ENCODE data around the gene TOR3A.

TOR3A gene

DNA sequence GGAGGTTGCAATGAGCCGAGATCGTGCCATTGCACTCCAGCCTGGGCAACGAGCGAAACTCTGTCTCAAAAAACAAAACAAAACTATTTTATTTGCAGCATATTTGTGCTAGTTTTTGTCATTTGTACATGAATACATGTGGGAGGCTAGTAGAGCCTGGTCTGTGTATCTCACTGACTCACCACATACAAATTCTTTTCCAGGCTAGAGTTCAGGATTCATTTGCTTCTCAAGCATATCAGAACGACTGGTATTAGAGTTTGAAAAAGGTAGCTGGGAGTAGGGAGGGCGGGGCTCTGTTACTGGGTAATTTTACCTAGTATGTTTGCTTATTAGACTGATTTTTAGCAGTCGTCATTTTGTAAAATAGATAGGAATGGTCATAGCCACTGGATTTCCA is 4.5 kb upstream of the TOR3A start:
- no peak for FAIRE-seq

DNA sequence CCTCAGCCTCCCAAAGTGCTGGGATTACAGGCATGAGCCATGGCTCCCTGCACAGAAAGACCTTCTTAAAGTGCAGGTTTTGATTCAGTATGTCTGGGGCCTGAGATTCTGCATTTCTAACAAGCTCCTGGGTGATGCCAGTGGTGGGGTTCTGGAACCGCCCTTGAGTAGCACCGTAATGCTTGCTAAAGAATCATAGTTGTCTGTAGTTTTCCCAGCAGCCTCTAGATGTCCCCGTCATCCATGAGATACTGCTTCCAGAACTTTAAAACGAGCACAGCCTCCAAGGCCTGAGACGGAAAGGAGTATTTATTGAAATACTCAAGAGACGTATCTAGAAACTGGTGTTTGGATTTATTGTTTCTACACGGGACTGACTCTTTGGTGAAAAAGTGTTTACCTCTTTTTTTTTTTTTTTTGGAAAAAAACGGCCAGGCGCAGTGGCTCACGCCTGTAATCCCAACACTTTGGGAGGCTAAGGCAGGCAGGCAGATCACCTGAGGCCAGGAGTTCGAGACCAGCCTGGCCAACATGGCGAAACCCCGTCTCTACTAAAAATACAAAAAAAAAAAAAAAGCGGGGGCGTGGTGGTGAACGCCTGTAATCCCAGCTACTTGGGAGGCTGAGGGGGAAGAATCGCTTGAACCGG is 2.6 kb upstream of the TOR3A start:
- FAIRE-seq = peak; percentile 93

DNA sequence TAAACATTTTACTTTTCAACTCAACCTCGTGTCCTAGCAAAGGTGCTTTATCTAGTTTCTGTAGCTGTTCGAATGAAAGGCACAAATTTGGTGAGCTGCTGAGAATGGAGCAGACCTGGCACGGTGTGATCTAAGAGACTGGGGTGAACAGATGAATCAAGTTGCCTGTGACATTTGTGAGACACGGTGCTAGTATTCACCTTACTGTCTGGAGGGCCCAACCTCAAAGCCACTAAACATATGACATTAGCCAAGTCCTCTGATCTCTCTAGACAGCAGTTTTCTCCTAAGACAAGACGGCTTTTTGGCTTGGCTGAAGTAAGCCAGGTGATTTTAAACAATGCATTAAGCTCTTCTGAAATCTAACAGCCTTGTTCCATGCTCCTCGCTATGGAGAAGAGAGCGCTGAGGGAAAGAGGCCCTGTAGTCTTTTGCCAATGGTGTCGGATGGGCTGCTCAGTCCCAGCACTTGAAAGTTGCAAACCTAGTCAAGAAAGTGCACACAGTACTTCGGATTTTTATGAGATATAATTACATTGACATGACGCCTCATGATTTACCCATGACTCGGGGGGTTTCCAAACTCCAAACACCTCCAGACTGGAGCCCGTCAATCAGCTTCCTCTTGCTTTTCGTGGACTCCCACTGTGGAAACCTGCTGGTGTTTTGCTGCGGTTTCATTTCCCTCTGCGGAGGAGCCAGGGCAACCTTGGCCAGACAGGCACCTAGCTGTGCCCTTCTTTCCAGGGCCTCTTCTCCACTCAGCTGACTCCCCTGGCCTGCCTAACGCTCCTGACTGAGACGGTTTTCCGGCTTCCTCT is 794 bp upstream of the TOR3A start:
- FAIRE-seq = no peak

DNA sequence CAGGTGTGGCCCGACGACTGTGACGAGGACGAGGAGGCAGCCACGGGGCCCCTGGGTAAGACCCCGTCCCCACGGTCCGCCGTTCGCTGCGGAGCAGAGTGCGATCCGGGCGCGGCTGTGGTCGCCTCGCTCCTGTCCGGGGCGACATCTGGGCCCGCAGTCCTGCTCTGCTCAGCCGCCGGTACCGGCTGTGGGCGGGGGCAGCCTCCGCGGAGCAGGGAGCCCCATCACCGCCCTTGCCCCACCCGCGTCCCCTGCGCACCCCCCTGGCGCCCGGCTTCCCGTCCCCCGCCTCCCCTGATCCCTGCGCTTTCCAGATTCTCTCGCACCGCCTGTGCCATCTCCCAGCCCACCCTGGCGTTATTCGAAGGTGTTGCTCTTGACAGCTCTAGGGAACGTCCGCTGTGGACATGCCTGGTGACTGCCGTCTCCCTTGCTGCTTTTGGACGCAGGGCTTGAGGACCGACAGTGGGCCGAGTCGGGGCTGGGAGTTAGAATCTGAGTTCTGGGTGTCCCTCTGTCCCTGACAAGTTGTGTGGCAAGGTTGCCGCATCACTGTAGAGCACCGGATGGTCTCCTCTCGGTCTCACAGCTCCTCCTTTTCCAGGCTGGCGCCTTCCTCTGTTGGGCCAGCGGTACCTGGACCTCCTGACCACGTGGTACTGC is 596 bp downstream of the TOR3A start:
- FAIRE-seq = no peak

DNA sequence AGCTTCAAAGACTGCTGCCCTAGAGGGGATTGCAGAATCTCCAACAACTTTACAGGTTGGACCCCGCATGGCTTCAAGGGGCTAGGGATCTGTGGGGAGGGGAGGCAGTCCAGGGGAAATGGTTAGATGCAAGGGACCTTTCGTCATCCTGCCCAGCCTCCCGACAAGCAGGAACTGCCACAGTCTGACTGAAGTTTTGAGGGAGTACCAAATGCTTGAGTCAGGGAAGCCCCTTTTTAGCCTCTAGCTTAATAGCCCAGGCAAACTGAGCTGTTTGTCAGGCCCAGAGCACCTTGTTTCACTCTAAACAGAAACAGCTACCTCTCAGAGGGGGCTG is 1.1 kb downstream of the TOR3A start:
- FAIRE-seq = no peak

DNA sequence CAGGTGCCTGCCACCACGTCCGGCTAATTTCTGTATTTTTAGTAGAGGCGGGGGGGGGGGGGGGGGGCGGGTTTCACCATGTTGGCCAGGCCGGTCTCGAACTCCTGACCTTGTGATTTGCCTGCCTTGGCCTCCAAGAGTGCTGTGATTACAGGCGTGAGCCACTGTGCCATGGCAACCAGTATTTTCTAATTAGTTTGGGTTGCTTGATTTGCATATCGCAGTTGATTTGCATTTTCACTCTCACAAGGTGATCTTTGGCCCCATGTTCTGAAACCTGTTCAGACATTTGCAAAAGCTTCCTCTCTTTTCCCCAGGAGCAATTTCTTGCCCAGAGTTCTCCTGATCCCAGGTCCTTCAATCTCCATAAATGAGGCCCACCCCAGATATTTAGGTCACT is 1.7 kb downstream of the TOR3A start:
- no peak for FAIRE-seq

DNA sequence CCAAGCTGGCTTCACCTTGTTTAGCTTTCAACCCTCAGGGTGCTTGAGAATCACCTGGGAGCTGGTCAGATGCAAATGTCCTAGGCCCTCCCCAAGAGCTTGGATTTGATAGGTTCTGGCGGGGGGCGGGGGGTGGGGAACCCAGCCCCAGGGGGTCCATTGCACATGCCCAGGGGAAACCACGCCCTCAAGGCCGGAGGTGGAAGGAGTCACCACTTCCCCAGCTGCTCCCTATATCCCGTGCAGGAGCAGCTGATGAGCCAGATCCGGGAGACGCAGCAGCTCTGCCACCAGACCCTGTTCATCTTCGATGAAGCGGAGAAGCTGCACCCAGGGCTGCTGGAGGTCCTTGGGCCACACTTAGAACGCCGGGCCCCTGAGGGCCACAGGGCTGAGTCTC is 5.8 kb downstream of the TOR3A start:
- no peak for FAIRE-seq

DNA sequence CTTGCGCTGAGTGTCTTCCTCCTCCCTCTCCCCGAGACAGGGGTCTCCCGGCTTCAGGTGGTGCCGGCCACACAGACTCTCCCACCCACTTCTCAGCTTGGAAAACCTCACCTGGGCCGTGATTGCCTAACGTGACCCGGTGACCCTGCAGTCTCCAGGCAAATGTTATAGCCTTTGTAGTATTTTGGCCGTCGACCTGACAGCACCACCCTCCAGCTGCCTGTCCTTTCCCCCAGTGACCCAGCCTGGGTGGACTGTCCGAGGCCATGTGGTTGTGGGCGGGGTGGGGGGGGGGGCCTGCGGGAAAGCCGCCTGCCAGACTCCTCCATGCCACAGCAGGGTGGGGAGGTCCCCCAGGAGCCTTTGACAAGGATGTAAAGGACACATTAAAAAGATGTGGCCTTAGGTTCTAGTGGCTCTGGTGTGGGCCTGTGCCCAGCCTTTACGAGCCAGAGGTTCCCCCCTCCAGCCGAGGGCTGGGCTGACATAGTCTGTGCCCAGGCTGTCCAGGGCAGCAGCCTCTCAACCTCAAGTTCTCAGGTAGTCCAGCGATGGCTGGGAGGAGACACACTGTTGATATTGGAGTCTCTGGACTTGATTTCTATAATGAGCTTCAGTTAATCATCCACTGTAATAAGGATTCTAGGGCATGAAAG is 8.1 kb downstream of the TOR3A start:
- no peak for FAIRE-seq

DNA sequence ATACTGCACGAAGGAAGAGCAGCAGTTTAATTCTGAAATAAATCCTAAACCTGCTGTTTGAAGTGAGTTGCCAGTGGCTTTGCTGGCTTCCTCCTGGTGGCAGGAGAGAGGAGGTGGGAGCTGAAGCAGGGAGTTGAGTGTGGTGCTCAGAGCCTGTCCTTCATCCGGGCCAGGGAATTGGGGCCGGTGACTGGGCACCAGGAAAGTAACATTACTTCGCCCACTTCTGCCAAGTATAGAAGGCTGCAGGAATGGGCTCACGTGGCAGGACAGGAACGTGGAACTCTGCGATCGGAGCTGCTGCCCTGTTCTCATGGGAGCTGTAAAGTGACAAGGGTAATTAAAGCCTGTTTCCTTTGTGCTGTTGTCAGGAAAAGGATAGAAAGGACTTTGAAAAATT is 8.7 kb downstream of the TOR3A start:
- no peak for FAIRE-seq

DNA sequence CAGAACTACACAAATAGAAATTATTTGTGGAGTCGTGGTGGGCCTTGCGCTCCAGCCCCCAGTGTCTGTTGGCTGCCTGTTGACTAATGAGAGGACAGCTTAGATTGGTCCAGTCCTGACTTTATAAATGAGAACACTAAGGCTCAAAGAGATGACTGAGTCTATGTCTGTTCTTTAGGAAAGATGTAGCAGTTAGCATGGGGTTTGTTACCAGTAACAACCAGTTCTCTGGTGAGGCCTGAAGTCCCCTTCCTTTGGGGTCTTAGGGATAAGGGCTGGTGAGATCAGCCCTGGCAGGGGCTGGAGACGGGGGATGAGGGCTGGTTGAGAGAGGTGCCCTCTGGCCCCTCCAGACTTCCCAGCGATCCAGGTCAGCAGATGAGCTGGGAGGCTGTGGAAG is 9.1 kb downstream of the TOR3A start:
- no peak for FAIRE-seq

DNA sequence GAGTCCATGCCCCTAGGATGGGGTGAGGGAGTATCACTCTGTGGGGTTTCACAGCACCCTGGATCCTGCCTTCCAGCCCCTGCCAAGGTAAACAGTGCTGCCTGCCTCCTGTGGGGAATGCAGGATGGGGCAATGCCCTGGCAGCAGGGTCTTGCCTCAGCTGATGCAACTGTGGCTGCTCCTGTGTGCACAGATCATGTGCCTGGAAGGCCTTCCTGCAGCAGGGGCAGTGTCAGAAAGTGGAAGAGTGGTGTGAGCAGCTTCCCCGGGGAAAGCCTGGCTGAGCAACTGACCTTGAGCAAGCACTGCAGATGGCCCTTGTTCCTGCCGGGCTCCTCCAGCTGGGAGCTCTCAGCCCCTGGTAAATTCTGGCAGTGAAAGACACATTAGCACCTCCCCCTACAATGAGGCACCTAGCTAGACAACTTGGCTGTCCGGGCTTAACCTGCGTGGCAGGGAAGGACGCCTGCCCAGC is 9.9 kb downstream of the TOR3A start:
- no peak for FAIRE-seq

DNA sequence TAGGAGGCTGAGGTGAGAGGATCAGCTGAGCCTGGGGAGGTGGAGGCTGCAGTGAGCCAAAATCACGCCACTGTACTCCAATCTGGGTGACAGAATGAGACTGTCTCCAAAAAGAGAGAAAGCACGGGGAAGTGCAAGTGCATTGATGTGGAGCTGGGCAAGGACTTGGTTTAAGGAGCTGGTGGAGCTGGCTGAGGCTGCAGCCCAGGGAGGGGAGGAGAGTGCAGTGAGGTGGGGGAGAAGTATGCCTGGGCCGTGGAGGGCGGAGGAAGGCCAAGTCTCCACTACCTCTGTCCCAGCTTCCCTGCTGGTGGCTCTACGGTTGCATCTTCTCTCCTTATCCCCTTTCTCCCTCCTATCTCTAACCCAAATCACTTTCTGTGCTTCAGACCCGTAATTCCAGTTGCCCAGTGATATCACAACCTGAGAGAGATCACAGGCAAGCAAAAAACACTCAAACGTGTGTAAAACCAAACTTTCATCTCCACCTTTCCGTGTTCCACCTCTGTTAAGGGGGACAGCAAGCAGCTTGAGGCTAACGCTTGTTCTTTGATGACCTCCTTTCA is 11.1 kb downstream of the TOR3A start:
- no peak for FAIRE-seq

DNA sequence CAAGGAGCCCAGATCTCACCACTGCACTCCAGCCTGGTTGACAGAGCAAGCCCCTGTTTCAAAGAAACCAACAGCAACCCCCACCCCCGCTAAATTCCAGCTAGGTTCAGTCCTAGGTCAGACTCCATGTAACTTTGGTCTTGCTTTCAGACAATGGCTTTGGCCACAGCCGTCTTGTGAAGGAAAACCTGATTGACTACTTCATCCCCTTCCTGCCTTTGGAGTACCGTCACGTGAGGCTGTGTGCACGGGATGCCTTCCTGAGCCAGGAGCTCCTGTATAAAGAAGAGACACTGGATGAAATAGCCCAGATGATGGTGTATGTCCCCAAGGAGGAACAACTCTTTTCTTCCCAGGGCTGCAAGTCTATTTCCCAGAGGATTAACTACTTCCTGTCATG is 12.9 kb downstream of the TOR3A start:
- no peak for FAIRE-seq

DNA sequence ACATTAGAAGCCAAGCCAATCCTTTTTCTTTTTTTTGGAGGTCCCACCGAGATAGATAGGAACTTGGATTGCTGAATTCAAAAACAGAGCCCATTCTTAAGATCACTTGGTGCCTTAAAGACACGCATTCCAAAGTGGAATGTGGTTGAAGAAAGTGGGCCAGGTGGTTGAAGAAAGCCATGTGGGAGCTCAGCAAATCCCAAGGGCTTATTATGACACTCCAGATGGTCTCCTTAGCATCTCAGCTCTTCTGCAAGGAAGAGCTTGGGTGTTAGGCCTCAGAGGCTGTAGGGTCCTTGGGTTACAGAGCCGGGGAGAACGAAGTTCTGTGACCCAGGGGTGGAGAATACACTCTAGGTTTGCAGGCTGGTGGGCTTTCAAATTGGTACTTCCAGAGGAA is 13.5 kb downstream of the TOR3A start:
- FAIRE-seq = no peak

DNA sequence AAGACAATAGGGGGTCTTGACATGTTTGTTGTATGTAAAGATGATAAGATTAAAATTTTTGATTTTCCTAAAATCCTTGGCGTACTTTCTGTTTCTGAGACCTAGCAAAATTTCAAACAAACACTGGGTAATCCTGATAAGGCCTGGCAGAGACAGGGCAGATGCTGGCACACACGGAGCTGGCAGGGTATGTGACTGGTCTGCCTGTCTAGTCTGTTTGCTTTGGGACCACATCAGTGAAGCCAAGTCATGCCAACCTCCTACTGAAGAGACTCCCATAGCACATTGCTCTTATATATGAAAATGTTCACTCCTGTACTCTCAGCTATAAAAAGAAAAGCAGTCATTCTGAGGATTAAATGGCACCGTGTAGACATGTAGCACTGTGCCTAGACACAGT is 14.1 kb downstream of the TOR3A start:
- FAIRE-seq = no peak

DNA sequence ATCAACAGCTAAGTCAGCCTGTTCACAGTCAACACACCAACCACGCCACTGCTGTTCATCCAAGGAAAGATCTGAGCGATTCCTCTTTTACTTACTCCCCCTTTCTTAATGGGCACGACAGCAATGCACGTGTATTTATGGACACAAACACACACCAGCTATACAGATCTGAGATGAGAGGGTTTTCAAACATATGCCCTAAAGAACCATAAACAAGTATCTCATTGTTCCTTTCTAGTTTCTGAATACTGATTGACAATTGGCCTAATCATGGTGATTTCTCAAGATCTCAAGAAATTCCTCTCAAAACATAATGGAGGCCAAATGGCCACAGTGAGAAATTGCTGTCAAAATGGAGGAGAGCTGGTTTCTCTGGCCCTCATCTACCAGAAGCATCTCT is 18.0 kb downstream of the TOR3A start:
- no peak for FAIRE-seq

DNA sequence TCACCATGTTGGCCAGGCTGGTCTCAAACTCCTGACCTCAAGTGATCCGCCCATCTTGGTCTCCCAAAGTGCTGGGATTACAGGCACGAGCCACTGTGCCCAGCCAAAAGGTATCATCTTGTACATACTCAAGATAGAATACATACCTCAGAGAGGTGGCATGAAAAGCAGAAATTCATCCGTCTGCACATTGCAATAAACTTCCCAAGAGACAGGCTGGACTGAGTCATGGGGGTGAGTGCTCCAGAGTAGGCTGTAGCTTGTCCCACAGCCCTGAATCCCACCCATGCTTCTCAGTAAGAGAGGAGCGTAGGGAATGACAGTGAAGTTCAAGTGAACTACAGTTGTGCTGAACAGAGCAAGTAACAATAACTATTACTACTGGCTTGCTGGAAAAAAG is 19.7 kb downstream of the TOR3A start:
- FAIRE-seq = no peak

DNA sequence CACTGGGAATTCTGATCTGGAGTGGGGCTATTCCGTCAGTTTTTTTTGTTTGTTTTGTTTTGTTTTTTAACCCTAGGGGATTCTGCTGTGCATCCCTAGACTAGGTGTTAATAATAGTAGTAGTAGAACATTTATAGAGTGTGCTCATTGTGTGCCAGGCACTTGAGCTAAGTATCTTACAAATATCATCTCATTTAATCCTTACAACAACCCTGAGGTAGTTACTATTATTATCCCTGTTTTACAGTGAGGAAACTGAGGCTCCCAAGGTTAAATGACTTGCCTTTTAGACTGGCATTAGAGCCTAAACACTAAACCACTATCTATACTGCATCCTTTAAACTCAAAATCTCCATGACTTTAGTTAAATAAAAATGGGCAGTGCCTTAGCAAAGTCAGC is 22.1 kb downstream of the TOR3A start:
- no peak for FAIRE-seq

DNA sequence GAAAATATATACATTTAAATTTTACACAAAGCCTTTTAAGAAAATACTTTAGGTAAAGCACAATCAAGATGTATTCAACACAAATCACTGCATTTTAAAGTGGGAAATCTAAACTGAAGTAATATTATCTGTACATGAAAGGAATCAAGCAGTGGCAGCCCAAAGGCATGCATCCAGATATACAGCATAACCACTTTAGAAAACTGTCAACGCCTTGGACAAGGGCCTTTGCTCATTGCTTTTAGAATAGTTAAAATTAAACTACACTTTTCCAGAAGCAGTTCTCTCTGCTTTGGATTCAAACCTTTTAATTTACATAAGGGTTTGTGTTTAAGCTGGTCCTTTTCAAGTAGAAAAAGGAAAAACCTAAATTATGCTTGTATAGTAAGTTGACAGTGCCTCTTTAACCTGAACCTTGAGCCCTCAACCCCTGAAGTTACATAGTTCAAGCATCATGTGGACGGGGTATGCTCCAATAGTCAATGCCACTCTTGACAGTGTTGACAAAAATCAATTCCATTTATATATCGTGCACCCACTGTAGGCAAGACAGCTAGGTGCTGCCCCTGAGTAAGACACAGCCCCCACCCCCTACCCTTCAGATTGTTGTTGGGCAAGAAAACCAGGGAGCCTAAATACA is 22.9 kb downstream of the TOR3A start:
- FAIRE-seq = no peak

DNA sequence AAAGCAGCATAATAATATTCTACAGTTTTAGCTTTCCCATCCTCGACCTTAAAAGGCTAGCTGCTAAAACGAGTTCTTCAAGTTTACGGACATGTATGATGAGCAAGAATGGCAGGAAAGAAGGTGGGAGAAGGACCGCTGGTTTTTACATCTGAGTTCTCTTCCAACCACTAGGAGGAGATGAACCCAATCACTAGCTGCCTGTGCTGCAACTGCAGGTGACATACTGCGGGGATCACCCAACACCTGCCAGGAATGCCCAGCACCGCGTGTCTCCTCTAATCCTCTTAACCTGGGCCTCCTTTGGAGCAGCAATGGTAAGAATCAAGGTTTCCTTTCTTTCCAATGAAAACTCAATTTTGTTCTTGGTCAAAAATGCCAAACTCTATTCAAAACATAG is 23.5 kb downstream of the TOR3A start:
- FAIRE-seq = no peak

DNA sequence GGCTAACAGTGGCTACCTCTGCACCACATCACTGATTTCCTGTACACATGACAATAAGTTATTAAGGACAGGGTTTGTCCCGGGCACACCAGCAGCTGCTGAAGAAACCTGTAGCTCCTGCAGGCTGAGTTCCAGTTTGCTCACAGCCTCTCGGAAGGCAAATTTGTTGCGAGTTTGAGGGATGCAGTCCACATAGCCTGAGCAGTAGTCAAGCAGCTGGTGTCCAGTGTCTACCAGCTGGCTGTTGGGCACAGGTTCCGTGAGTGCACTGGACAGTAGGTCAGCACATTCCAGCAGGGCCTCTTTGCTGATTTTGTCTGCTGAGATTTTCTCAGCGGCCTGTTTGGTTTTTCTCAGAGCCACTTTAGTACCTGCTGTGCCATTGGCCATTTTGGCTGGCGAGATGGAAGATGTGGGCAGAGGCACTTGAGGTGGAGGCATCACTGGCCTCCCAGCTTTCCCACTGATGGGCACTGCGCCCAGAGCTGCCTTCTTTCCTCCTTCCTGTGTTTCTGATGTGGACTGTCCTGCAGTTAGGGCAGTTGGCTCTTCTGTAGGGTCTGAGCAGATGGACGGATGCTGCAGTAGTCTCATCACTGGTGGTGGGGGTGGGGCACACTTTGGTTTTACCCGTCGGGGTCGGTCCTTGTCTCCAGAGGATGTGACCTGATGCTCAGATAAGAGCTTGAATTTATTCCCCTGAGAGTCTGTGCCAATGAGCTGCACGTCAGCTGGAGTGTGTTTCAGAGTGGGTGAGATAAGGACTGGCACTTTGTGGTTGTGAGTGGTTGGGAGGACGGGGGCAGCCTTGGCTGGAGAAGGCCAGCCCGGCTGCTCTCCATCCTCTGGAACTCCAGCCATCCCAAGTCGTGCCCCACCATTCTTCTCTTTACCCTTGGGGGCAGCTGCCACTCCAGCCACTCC is 26.1 kb downstream of the TOR3A start:
- no peak for FAIRE-seq

DNA sequence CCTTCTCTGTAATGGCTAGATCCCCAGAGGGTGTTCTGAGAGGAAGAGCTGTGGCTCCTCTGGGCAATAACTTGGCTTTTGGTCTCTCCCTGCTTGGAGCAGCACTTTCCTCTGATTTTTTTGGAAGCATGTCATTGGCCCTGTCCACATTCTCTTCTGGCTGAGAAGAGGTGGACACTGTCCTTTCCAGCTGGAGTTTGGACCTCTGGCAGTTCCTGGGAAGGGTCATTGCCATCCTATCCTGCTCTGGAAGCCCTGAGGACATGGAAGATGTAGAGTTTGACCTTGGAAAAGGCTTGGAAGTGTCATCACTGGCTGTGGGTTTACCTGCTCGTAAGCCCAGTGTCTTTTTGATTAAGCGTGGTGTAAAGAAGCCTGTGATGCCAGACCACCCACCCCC is 26.8 kb downstream of the TOR3A start:
- no peak for FAIRE-seq

Data from A204.1 (cell line).